ENCODE measurements around the gene LAGE3.
A peak's percentile ranks its signal among the peaks of the same experiment; 100 is the strongest.

LAGE3 gene

GRCh38 chrX:154460326-154460725 is 18.8 kb downstream of the LAGE3 start:
- no peak for DNase-seq (ENCODE audit: extremely low spot score)
- TF ChIP-seq CTCF (IDR thresholded peaks at IDR 0.05; ENCODE audit: control extremely low read depth, extremely low read depth, low read depth, missing control alignments): no peak
- POLR2A ChIA-PET: no interaction called here
- CTCF ChIA-PET: no interaction called here

- TF ChIP-seq CTCF (IDR thresholded peaks at IDR 0.05; ENCODE audit: control extremely low read depth, extremely low read depth, low read depth, missing control alignments): no peak
- CTCF ChIA-PET: no interaction called here
- no peak for DNase-seq (ENCODE audit: extremely low spot score)
- POLR2A ChIA-PET: no interaction called here
Measured at GRCh38 chrX:154459832-154460231, 19.2 kb downstream of the LAGE3 start.

- ChIA-PET POLR2A (interaction anchor here (1.3 kb wide), 1 partner anchor 57 kb away, joined by 3 read pairs; no protein-coding TSS in a partner anchor), CTCF (no interaction called here)
- no peak for TF ChIP-seq CTCF (IDR thresholded peaks at IDR 0.05; ENCODE audit: control extremely low read depth, extremely low read depth, low read depth, missing control alignments)
- no peak for DNase-seq (ENCODE audit: extremely low spot score)
Measured at GRCh38 chrX:154458954-154459778, 19.9 kb downstream of the LAGE3 start.

- DNase-seq (ENCODE audit: extremely low spot score): peak; percentile 80
- no peak for TF ChIP-seq CTCF (IDR thresholded peaks at IDR 0.05; ENCODE audit: control extremely low read depth, extremely low read depth, low read depth, missing control alignments)
- CTCF ChIA-PET: no interaction called here
- POLR2A ChIA-PET: interaction anchor here (1.3 kb wide), 1 partner anchor 56 kb away, joined by 3 read pairs; no protein-coding TSS in a partner anchor
Measured at GRCh38 chrX:154458116-154458953, 20.7 kb downstream of the LAGE3 start, which contains the start of gene PLXNA3. Gene PLXNA3 (plus strand): TSS chrX:154458281. CDS start chrX:154460184, 1,903 bp downstream.

- no peak for TF ChIP-seq CTCF (IDR thresholded peaks at IDR 0.05; ENCODE audit: control extremely low read depth, extremely low read depth, low read depth, missing control alignments)
- peak; percentile 85 for DNase-seq (ENCODE audit: extremely low spot score)
- ChIA-PET POLR2A (interaction anchor here (1.3 kb wide), 1 partner anchor 55 kb away, joined by 3 read pairs; no protein-coding TSS in a partner anchor), CTCF (no interaction called here)
Measured at GRCh38 chrX:154457491-154458115, 21.5 kb downstream of the LAGE3 start.

- ChIA-PET POLR2A (no interaction called here), CTCF (interaction anchor here (1.4 kb wide), 1 partner anchor 11 kb away, joined by 3 read pairs; no protein-coding TSS in a partner anchor)
- TF ChIP-seq CTCF (IDR thresholded peaks at IDR 0.05; ENCODE audit: control extremely low read depth, extremely low read depth, low read depth, missing control alignments): no peak
- DNase-seq (ENCODE audit: extremely low spot score): no peak
Measured at GRCh38 chrX:154452823-154453222, 26.3 kb downstream of the LAGE3 start.
